Neural cell (in vitro differentiated cells): Measurements from ENCODE around the gene TRMT44. TPM values are rescaled to one million over a fixed set of nuclear protein-coding genes. Genes with fewer than 3 reads are reported as not detected.

Source experiments
- H2AFZ ChIP-seq: fragments of 200-600, 300-800 bp; sonication (generic), shearing (Covaris generic); 2 replicates; pipeline ENCODE4 v1.6.0; 2014; ENCODE audit warnings: low read depth, mild to moderate bottlenecking, antibody characterized with exemption, low read length, moderate library complexity
- H3F3A ChIP-seq: fragments of 200-600 bp; shearing (Covaris generic); 2 replicates; pipeline ENCODE4 v1.6.1; 2016; ENCODE audit warnings: mild to moderate bottlenecking, moderate library complexity, mixed read lengths, antibody characterized with exemption, low read length; ENCODE audit not compliant: insufficient read depth, poor library complexity, severe bottlenecking
- H3K27ac ChIP-seq: fragments of 200-600, 300-800 bp; sonication (generic), shearing (Covaris generic); 2 replicates; pipeline ENCODE4 v1.5.1; 2014; ENCODE audit warnings: mild to moderate bottlenecking, low read length, moderate library complexity
- H3K27me3 ChIP-seq: fragments of 300-800, 200-600 bp; sonication (generic), shearing (Covaris generic); 2 replicates; pipeline ENCODE4 v1.6.0; 2014; ENCODE audit warnings: mild to moderate bottlenecking, low read depth, low read length, moderate library complexity; ENCODE audit not compliant: insufficient read depth
- H3K36me3 ChIP-seq: fragments of 300-800, 200-600 bp; sonication (generic), shearing (Covaris generic); 2 replicates; pipeline ENCODE4 v1.5.1; 2014; ENCODE audit warnings: mild to moderate bottlenecking, antibody characterized with exemption, low read length, moderate library complexity; ENCODE audit not compliant: insufficient read depth
- H3K4me2 ChIP-seq: fragments of 300-800, 200-600 bp; sonication (generic), shearing (Covaris generic); 2 replicates; pipeline ENCODE4 v1.6.0; 2014; ENCODE audit warnings: mild to moderate bottlenecking, low read length
- H3K4me3 ChIP-seq: fragments of 300-800, 200-600 bp; sonication (generic), shearing (Covaris generic); 2 replicates; pipeline ENCODE4 v1.5.1; 2014; ENCODE audit warnings: mild to moderate bottlenecking, low read length, moderate library complexity
- H3K79me2 ChIP-seq: fragments of 200-600 bp; shearing (Covaris generic); replicated peaks from 2 replicates; pipeline ENCODE4 v1.6.0; 2014; ENCODE audit warnings: mild to moderate bottlenecking, low read length, moderate library complexity; ENCODE audit not compliant: insufficient read depth
- H3K9ac ChIP-seq: fragments of 300-800, 200-600 bp; sonication (generic), shearing (Covaris generic); 2 replicates; pipeline ENCODE4 v1.6.1; 2016; ENCODE audit warnings: mild to moderate bottlenecking, low read length, mixed read lengths
- H3K9me2 ChIP-seq: fragments of 200-600 bp; shearing (Covaris generic); 2 replicates; pipeline ENCODE4 v1.6.1; 2016; ENCODE audit warnings: mild to moderate bottlenecking, low read length, mixed read lengths; ENCODE audit not compliant: insufficient read depth
- H3K9me3 ChIP-seq: fragments of 200-600, 300-800 bp; sonication (generic), shearing (Covaris generic); 2 replicates; pipeline ENCODE4 v1.6.1; 2016; ENCODE audit warnings: mild to moderate bottlenecking, mixed run types, low read length, moderate library complexity, mixed read lengths
- H4K20me1 ChIP-seq: fragments of 200-600 bp; shearing (Covaris generic); 2 replicates; pipeline ENCODE4 v1.6.1; 2016; ENCODE audit warnings: mild to moderate bottlenecking, mixed run types; ENCODE audit not compliant: insufficient read depth
- EP300 ChIP-seq: fragments of 450-650 bp; conservative IDR thresholded peaks from 2 replicates; pipeline ENCODE4 v1.6.1; 2014; ENCODE audit warnings: antibody characterized with exemption, mild to moderate bottlenecking, moderate library complexity; ENCODE audit not compliant: poor library complexity, severe bottlenecking
- EZH2 ChIP-seq: fragments of 200-600, 300-800 bp; shearing (Covaris generic), sonication (generic); IDR thresholded peaks from 2 replicates; pipeline ENCODE4 v1.6.1; 2014; ENCODE audit warnings: antibody characterized with exemption, low read length, borderline replicate concordance, mild to moderate bottlenecking; ENCODE audit not compliant: insufficient read depth, poor library complexity, severe bottlenecking
- MXI1 ChIP-seq: fragments of 450-650 bp; conservative IDR thresholded peaks from 2 replicates; pipeline ENCODE4 v1.6.1; 2014; ENCODE audit warnings: antibody characterized with exemption, mild to moderate bottlenecking; ENCODE audit not compliant: poor library complexity, severe bottlenecking
- POLR2AphosphoS5 ChIP-seq: IDR thresholded peaks from 2 replicates; pipeline ENCODE4 v1.6.1; 2012
- TAF1 ChIP-seq: IDR thresholded peaks from 2 replicates; pipeline ENCODE4 v1.6.1; 2012; ENCODE audit warnings: low read depth
- polyA plus RNA-seq: library from polyadenylated mRNA; depleted of rRNA; stranded (reverse); fragments of >200 nt; gene quantifications from 2 replicates; pipeline ENCODE4 v1.2.3, GENCODE V29; 2014
- TF ChIP-seq, protein P1 (sequence below): fragments of 450-650 bp; IDR thresholded peaks from 2 replicates; pipeline ENCODE4 v1.5.1; 2014; ENCODE audit warnings: antibody characterized with exemption, mild to moderate bottlenecking, moderate library complexity; ENCODE audit not compliant: poor library complexity, severe bottlenecking
- TF ChIP-seq, protein P2 (sequence below): IDR thresholded peaks from 2 replicates; pipeline ENCODE4 v1.6.1; 2012; ENCODE audit warnings: borderline replicate concordance

Gene TRMT44
- polyA plus RNA-seq, 1 donor from 2014 or later, result 20.6 TPM

DNA sequence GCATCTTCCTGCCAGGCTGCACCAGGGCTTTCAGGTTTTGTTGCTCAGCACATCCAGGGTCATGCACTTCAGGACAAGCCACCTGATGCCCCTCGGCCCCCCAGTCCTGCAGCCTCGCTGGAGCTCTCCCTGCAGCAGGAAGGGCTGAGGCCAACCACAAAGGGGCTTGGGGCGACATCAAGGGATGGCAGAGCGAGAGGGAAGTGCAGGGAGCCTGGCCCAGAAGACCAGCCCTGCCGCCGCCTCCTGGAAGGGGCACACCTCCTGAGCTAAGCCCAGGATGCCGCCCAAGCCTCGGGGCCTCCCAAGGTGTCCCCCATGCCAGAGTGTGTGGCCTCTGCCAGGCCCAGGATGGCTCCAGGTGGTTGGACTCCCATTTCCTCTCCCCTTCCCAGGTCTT lies 37.1 kb downstream of the TRMT44 start:
- Histone ChIP-seq H3F3A (no peaks in the 10 kb centered on the region), H3K4me3 (no peak overlapping the region), H3K27ac (no peak overlapping the region), H2AFZ (no peak overlapping the region), H3K36me3 (no peaks in the 10 kb centered on the region), H4K20me1 (no peaks in the 10 kb centered on the region), H3K79me2 (no peaks in the 10 kb centered on the region), H3K9ac (no peak overlapping the region), H3K4me2 (no peak overlapping the region), H3K9me2 (no peaks in the 10 kb centered on the region), H3K27me3 (no peaks in the 10 kb centered on the region), H3K9me3 (no peaks in the 10 kb centered on the region)
- TF ChIP-seq MXI1 (no peak), POLR2AphosphoS5 (no peak), EP300 (no peak), EZH2 (no peak), TAF1 (no peak)
- TF ChIP-seq, protein P1, sequence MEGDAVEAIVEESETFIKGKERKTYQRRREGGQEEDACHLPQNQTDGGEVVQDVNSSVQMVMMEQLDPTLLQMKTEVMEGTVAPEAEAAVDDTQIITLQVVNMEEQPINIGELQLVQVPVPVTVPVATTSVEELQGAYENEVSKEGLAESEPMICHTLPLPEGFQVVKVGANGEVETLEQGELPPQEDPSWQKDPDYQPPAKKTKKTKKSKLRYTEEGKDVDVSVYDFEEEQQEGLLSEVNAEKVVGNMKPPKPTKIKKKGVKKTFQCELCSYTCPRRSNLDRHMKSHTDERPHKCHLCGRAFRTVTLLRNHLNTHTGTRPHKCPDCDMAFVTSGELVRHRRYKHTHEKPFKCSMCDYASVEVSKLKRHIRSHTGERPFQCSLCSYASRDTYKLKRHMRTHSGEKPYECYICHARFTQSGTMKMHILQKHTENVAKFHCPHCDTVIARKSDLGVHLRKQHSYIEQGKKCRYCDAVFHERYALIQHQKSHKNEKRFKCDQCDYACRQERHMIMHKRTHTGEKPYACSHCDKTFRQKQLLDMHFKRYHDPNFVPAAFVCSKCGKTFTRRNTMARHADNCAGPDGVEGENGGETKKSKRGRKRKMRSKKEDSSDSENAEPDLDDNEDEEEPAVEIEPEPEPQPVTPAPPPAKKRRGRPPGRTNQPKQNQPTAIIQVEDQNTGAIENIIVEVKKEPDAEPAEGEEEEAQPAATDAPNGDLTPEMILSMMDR, result no peak
- TF ChIP-seq, protein P2, sequence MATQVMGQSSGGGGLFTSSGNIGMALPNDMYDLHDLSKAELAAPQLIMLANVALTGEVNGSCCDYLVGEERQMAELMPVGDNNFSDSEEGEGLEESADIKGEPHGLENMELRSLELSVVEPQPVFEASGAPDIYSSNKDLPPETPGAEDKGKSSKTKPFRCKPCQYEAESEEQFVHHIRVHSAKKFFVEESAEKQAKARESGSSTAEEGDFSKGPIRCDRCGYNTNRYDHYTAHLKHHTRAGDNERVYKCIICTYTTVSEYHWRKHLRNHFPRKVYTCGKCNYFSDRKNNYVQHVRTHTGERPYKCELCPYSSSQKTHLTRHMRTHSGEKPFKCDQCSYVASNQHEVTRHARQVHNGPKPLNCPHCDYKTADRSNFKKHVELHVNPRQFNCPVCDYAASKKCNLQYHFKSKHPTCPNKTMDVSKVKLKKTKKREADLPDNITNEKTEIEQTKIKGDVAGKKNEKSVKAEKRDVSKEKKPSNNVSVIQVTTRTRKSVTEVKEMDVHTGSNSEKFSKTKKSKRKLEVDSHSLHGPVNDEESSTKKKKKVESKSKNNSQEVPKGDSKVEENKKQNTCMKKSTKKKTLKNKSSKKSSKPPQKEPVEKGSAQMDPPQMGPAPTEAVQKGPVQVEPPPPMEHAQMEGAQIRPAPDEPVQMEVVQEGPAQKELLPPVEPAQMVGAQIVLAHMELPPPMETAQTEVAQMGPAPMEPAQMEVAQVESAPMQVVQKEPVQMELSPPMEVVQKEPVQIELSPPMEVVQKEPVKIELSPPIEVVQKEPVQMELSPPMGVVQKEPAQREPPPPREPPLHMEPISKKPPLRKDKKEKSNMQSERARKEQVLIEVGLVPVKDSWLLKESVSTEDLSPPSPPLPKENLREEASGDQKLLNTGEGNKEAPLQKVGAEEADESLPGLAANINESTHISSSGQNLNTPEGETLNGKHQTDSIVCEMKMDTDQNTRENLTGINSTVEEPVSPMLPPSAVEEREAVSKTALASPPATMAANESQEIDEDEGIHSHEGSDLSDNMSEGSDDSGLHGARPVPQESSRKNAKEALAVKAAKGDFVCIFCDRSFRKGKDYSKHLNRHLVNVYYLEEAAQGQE, result no peak

DNA sequence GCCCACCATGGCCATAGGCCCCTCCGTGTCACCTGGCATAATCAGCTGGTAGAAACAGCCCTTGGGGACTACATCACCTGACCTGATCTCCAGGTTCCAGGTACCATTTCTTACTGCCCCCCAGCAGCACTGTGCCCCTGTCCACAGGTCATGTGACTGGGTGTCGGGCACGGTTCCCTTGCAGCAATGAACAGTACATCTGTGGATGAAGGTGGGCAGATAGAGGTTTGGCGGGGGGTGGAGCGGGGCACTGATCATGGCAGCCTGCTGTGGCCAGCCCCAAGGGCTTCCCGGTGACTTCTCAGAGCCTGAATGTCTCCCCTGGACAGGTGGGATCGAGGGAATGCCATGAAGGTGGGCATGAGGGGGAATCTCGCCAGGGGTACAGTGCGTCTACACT lies 37.8 kb downstream of the TRMT44 start:
- H3K79me2 ChIP-seq, result no peaks in the 10 kb centered on the region
- H3K27me3 ChIP-seq, result no peaks in the 10 kb centered on the region
- H3K27ac ChIP-seq, result no peak overlapping the region
- no peaks in the 10 kb centered on the region for H3K9me2 ChIP-seq
- H3K4me2 ChIP-seq, result no peak overlapping the region
- TF ChIP-seq MXI1 (no peak), EZH2 (no peak), POLR2AphosphoS5 (no peak)
- H4K20me1 ChIP-seq, result no peaks in the 10 kb centered on the region
- H2AFZ ChIP-seq, result no peak overlapping the region
- no peaks in the 10 kb centered on the region for H3K9me3 ChIP-seq
- no peak overlapping the region for H3K4me3 ChIP-seq
- no peaks in the 10 kb centered on the region for H3K36me3 ChIP-seq
- H3K9ac ChIP-seq, result no peak overlapping the region
- H3F3A ChIP-seq, result no peaks in the 10 kb centered on the region
